GM20431 (cell line): ENCODE results near the gene LPAR6.
"Not testable (repeated sequence)": the region's sequence is repeated elsewhere in the genome, so short reads cannot be mapped to it uniquely, and the experiment has no call there.

ENCODE experiments used
- in situ Hi-C: fragments of 300-500 bp; cut with MseI, MboI; formaldehyde crosslinking; loops from one replicate; pipeline ENCODE4 v1.15.0; 2020; ENCODE audit warnings: low sequenced_read_pairs; ENCODE audit not compliant: unreplicated experiment

Gene LPAR6

DNA sequence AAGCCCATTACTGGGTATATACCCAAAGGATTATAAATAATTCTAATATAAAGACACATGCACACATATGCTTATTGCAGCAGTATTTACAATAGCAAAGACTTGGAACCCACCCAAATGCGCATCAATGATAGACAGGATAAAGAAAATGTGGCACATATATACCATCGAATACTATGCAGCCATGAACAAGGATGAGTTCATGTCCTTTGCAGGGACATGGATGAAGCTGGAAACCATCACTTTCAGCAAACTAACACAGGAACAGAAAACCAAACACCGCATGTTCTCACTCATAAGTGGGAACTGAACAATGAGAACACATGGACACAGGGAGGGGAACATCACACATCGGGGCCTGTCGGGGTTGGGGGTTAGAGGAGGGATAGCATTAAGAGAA is 9.1 kb upstream of the LPAR6 start:
- in situ Hi-C loops = not testable (repeated sequence)

DNA sequence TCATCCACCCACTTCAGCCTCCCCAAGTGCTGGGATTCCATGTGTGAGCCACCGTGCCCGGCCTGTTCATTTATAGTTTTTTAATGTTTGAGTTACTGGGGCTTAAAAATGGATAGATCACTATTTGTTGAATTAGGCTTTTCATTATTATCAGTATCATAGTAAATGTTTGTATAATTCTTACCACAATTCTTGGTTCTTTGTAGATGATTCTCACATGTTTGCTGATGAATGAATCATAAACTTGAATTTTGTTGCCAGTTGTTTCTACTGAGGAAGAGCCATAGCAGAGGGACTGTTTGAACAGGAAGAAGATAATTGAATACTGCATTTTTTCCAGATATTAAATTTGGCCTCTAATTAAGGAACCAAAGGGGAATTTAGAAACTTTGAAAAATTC is 2.6 kb upstream of the LPAR6 start:
- in situ Hi-C loops = no loop called here

DNA sequence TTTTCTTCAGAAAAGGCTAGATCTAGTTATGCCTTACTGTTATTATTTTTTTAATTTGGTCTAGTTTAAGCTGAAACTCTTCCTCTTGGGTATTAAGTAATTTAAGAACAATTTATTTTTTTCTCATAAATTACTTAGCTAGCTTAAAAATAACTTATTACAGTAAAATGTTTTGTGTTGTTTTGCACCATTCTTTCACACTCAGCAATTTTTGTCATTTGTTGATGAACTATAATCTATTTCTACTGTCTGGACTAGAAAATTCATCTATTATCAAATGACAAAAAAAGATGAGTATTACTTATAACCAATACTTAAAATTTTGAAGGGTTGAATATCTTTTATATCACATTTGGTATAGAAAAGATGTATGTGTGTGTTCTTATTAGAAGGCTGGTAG is 1.6 kb upstream of the LPAR6 start:
- in situ Hi-C loops = no loop called here

DNA sequence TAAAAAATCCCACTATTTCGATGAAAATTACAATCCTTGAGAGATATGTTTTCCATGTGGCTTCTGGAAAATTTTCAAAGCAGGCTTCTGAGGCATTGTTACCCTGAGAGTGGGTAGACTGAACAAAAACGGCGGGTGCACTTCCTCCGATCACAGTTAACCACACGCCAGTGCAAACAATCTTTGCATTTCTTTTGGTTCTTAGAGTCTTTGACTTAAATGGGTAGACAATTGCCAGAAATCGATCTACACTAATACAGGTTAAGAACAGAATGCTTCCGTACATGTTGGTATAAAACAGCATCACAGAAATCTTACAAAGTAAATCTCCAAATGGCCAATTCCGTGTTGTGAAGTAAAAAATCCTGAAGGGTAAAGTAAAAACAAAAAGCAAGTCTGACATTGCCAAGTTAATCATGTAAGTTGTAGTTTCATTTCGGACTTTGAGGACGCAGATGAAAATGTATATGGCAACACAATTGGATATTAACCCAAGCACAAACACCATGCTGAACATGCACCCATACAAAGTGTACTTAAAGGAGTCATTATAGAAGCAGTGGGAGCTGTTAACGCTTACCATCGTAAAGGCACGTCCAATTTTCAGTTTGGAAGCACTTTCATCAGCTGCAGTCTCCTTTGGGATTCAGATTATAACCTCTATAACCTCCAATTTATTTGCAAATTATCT is 927 bp downstream of the LPAR6 start:
- in situ Hi-C loops = no loop called here

DNA sequence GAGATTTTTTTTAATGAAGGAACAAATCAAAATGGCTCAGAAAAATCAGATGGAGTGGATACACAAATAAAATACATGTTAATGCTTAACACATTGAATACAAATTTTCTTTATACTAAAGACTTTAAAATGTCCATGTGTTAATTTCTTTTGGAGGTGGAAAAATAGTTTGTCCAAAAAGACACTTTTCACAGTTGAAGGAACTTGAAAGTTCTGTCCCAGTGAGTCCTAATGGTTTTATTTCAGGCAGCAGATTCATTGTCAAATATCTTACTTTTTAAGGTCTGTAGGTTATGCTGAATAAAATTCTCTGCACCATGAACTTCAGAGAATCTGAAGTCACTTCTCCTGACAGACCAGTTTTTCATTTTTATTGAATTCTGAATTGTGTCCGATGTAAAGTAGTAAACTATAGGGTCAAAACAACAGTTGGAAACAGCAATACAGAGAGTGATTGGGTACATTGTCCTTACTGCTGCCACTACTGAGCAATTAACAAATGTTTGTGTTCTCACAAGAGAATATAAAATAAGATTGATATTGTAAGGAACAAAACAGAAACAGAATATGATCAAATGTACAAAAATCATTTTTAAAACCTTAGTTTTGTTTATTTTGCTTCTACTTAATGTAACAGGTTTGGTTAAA is 1.6 kb downstream of the LPAR6 start:
- in situ Hi-C loops = no loop called here

DNA sequence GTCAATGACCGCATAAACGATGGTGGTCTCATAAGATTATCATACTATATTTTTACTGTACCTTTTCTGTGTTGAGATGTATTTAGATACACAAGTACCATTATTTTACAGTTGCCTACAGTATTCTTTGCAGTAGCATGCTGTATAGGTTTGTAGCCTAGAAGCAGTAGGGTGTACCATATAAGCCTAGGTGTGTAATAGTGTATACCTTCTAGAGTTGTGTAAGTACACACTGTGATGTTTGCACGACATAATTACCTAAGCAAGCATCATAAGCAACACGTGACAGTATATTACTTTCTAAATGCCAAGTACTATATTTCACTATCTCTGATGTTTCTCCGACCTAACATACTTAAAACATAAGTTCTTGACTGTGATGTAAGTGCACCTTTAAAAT is 2.7 kb downstream of the LPAR6 start:
- in situ Hi-C loops = no loop called here

DNA sequence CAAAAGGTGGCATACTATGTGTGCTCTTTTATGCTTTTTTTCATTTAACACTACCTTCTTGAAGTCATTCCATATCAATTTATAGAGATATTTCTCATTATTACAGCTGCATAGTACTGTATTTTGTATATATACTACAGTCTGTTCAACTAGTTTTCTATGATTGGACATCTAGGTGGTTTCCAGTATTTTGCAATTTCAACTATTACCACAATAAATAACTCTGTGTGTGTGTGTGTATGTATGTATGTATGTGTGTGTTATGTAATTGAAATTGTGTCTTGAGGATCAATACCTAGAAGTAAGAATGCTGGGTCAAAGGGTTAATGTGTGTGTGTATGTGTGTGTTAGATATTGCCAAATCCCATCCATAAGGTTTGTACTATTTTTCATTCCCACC is 7.0 kb downstream of the LPAR6 start:
- in situ Hi-C loops = no loop called here

DNA sequence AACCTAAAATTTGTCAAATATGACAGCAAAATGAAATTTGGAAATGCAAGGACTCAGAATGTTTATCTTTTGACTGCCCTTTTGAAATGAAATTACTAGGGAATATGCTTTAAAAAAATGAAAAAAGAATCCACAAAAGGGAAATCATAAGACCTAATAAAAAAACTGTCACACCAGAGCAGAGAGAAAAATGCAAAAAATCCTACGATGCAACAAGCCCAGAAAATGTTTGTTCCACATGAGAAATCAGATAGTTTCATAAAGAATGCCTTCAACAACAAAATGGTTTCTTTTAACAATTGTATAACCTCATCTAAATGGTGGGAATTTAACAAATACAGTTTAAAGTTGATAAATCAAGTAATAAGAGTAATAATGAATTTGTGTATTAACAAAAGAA is 8.0 kb downstream of the LPAR6 start:
- in situ Hi-C loops = no loop called here

DNA sequence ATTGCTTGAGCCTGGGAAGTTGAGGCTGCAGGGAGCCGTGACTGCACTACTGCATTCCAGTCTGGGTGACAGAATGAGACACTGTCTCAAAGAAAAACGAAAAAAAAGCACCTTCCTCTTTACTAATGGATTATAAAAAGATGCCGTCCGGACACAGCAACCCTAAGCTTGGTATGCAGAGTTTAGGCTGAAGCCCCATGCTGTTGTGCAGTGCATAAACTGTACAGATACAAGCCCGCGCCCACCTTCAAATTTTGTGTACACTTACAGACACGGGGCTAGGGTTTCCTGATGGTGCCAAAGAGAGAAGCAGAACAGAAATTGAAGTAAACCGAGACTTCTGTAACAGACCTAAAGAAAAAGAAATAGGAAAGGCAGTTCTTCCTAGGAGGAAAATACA is 9.0 kb downstream of the LPAR6 start:
- in situ Hi-C loops = no loop called here

DNA sequence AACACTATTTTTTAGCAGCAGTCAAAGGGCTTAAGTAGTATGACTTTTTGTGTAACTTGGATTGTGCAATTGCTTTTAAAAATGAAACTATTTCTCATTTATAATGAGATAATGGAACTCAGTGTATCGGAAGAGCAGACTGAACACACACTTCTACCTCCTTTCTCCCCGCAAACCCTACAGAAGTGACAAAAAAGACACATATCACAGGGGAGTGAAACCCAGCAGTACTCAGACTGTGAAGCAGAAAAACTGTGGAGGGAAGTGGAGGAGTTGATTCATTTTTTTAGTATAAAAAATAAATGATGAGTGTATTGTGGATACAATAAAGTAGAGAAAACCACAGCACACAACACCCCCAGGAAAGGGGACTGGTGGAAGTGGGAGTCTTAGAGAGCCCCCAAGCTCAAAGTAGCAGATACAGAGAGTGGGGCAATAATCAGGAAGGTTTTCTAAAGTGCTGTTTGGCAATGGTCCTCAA is 9.7 kb downstream of the LPAR6 start:
- in situ Hi-C loops = no loop called here

DNA sequence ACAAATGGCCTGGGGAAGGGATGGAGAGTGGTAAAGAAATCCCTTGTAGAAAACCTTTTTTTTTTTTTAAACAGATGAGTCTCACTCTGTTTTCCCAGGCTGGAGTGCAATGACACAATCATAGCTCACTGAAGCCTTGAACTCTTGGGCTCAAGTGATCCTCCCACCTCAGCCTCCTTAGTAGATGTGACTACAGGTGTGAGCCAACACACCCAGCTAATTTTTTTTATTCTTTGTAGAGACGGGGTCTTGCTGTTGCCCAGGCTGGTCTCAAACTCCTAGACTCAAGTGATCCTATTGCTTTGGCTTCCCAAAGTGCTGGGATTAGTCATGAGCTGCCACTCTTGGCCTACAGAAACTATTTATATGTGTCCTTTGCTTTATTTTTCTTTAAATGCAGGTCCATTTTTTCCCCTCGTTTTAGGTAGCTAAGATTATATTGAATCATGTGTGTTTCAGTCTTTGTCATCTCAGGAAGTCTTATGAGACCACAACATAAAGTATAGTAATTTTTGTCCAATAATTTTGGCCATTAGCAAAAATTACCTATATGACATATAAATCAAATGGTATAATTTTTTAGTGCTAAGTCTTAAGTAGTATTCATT is 10.5 kb downstream of the LPAR6 start:
- in situ Hi-C loops = no loop called here

DNA sequence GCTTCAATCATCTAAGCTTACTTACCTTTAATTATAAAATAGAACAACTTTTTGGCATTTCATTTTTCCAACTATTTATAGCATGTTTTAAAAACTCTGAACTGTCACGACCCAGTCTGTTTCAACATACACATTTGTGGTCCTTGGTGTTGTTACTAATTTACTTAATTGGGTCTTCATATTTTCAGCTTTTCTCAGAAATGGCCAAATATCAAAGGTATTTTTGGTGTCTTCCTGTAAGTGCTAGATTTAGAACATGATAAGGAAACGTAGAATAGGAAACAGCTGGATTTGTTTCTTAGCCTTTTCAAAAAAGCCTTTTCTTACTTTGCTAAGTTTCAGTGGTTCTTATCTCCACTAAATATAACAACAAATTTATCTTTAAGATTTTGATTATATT is 11.4 kb downstream of the LPAR6 start:
- in situ Hi-C loops = no loop called here

DNA sequence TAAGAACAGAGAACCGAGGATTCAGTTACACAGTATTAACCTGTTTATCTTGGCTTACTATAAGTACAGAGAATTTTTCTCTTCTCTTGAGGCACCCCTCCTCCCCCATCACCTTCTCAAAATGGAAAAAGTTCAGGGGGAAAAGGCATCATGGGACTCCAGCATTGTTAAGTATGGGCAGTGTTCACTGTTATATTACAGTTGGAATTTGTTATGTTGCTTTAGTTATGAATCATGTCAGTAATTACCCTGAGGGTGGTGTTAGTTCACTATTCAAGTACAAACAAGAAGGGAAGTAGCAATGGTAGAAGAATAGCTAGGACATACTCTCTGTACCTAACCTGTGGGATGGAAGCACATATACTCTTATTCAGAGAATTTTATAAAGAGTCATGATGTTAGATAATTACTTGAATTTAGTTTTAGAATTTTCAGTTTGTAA is 12.0 kb downstream of the LPAR6 start:
- in situ Hi-C loops = no loop called here

DNA sequence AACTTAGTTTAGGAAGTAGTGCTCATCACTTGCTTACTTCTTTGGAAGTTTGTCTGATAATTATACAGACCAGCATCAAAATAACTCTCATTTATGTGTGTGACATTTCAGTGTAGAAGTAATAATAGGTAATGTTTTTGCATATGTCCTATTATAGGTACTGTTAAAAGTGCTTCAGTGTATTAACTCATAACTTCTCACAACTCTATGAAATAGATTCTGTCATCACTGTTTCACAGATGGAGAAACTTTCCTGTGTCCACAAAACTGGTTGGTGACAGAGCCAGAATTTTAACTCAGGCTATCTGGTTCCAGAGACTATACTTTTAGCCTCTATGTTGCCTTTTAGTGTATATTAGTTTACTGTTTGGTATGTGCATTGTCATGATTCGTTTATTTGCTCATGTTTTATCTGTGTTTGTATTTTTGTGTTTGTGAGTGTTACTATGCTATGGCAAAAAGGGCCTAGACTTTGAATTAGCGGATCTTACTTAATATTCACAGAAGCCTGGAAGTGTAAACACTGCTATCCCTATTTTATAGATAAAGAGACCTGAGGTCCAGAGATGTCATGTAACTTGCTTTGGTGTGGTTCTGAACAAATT is 12.7 kb downstream of the LPAR6 start:
- in situ Hi-C loops = no loop called here

DNA sequence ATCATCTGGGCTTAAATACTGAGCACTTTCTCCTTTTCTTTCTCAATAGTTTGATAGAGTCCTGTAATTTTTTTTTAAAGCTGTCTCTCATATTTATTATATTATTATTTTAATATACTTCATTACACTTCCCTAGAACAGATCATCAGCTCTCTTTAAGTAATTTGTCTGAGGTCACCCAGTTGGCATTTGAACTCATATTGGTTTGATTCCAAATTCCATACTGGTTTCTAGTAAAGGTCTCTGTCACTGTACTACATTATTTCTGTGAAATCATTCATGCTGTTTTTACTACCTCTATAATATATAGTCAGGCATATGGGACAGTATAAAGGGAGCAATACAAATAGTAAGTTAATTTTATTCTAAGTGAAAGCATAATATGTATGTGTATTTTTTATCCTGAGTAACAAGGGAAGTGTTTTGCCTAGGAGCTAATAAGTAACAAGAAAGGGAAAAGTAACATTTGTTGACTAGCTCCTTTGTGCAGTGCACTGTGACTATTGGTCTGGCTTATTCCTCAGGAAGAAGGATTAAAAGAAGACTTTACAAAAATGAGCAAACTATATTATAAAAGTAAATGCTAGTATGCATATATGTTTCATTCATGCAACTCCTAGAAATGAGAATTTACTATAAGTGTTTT is 14.3 kb downstream of the LPAR6 start:
- in situ Hi-C loops = no loop called here

DNA sequence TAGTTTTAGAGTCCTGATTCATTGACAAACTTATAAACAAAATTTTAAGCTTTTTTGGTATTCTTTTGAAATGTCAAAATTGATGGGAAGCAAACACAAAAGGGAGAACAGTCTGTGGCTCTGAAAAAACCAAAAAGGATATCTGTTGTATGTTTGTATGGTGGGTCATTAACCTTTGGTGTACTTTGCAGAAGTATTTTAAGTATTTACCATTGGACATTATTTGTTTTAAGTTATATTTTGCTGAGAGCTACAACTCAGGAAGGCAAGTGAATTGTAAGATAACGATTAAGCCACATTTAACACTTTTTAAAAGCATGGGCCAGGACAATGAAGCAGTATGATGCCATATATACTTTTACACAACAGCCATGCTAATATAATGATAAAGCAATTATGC is 15.2 kb downstream of the LPAR6 start:
- in situ Hi-C loops = no loop called here

DNA sequence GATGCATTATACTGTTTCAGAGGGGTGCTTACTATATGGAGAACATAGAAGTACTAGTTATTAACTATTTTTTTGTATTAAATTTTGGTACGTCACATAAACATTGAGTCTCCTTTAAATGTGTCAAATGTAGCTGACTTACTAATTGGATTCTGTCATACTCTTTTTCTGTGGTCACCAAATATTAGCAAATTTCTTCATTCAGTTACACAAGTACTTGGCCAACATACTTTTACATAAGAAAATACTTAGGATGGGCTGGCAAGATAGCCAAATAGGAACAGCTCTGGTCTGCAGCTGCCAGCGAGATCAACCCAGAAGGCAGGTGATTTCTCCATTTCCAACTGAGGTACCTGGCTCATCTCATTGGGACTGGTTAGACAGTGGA is 19.2 kb downstream of the LPAR6 start:
- in situ Hi-C loops = no loop called here

DNA sequence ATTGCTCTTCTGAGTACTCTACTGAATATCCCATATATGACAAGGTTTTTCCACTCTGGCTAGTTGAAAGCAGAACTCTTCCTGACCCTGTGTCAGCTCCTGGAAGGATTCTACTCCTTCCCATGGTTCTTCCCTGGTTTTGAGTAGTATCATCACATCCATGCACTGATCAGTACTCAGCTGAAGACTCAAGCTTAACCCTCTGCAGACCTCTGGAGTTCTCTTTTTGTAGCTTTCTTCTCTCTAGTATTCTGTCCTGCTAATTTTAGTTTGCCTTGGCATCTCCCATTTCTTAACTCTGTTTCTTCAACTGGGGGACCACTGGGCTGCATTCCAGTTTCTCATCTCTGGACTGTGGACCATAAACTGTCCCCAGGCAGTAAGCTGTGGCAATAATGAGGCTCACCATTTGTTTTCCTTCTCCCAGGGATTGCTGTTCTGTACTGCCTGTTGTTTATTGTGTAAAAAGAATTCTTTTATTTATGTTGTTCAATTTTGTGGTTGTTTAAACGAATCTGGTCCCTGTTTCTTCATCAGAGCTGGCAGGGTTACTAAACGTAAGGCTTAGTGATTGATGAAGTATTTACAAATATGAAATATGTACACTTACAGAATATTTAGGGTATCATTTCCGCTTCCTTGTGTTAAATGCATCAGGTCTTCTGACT is 19.7 kb downstream of the LPAR6 start:
- in situ Hi-C loops = no loop called here

DNA sequence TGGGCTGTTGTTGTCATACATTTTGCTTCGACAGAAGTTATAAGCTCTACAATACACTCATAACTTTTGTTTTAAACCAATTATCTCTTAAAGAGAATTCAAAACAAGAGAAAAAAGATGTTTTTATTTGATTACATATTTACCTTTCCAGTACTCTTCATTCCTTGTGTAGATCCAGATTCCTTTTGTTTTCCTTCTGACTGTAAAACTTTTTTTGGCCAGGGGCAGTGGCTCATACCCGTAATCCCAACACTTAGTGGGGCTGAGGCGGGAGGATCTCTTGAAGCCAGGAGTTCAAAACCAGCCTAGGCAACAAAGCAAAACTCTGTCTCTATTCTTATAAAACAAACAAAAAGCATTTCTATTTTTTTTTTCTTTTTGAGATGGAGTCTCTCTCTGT is 21.7 kb downstream of the LPAR6 start:
- in situ Hi-C loops = no loop called here

DNA sequence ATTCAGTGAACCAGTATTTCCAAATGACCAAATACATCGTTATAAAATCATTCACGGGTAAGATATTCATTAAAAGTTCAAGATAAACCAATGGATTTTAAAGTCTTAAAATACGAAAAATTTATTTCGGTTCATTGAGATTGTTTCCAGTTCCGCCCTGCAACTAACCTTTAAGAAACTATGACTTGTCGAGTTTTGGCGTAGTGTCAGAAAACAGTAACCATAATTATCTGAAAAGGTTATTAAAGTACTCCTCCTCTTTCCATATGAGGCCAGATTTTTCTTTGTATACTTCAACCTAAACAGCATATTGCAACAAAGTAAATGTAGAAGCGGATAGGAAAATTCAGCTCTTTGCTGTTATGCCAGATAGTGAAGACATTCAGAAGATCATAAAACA is 26.1 kb downstream of the LPAR6 start:
- in situ Hi-C loops = no loop called here
